DMS114 treated with DMSO at 0.1 percent for 48 hours (cell line): Measurements from ENCODE around the gene FGD5.

ENCODE experiments used
- DNase-seq: peaks from one replicate; lab custom pipeline; 2025; ENCODE audit not compliant: unreplicated experiment; lab: John Stamatoyannopoulos, UW

Gene FGD5

DNA sequence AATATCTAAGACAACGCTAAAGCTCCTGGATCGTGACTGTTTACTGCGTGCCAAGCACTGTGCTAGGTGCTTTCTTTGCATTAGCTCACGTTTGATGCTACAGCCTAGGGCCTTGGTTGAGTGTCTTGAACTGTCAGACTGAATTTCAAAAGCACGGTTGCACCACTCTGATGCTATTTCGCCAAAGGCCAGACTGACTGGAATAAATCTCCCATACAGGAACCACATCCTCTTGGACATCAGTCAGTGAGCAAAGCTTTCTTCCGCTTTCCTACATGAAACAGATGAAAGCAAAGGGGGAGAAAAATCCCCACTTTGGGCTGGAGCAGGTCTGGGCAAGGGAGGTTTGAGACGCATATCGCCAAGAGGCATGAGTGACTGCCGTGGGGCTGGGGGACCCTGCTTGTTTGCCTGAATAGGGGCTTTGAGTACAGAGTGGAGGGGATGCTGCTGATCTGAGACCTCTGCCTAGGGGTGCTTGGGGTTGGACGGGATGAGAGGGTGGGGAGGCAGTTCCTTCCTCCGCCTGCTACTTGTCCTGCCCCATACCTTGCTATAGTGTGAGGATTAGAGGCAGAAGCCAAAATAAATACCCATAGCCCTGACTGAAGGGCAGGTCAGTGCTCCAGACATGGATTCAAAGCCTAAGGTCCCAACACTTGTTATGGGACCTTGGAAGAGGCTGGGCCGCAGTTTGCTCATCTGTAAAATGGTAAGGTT, 5.3 kb downstream of the FGD5 start:
- no peak for DNase-seq

GRCh38 chr3:14824646-14825045, 5.9 kb downstream of the FGD5 start:
- DNase-seq, result no peak

DNA sequence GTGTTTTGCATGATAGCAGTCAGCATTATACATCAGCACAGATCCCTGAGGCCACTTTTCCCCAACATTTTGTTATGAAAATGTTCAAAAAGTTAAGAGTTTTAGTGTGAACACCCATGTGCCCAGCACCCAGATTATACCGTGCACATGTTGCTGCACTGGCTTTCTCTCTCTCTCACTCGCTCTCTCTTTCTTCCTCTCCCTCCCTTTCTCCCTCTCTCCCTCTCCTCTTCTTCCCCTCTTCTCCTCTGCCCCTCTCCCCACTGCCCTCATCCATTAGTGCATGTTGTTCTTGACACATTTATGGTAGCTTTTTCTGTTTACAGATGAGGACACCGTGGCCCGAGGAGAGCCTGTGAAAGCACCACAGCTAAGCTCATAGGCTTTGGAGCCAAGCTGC, 7.3 kb downstream of the FGD5 start:
- DNase-seq, result no peak

- DNase-seq, result no peak
These were observed 9.0 kb downstream of the FGD5 start for GRCh38 chr3:14827776-14828175.

- no peak for DNase-seq
These were observed 11.0 kb downstream of the FGD5 start for GRCh38 chr3:14829811-14830210.

GRCh38 chr3:14831916-14832450, 13.2 kb downstream of the FGD5 start:
- no peak for DNase-seq

- DNase-seq, result no peak
These were observed 14.4 kb downstream of the FGD5 start for GRCh38 chr3:14832975-14833722.

- DNase-seq, result no peak
These were observed 15.4 kb downstream of the FGD5 start for GRCh38 chr3:14834121-14834520.

DNA sequence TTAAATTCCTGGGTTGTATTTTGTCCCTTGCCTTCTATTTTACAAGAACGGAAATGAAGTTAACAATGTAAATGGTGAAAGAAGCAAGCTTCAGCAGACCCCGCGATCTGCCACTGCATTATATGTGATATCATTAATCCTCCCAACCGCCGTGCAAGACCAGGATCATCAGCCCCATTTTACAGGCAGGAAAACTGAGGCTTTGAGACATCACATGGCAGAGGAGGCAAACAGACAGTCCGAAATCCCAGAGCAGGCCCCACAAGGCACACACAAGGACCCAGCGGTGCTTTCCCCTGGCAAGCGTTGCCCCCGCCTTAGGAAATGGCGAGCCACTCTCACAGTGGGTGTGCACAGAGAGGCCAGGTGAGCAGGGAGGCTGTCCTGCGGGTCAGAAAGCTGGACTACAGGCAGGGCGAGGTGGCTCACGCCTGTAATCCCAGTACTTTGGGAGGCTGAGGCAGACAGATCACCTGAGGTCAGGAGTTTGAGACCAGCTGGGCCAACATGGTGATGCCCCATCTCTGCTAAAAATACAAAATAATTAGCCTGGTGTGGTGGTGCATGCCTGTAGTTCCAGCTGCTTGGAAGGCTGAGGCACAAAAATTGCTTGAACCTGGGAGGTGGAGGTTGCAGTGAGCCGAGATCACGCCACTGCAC, 16.2 kb downstream of the FGD5 start:
- no peak for DNase-seq

- no peak for DNase-seq
These were observed 17.3 kb downstream of the FGD5 start for GRCh38 chr3:14836049-14836468.

DNA sequence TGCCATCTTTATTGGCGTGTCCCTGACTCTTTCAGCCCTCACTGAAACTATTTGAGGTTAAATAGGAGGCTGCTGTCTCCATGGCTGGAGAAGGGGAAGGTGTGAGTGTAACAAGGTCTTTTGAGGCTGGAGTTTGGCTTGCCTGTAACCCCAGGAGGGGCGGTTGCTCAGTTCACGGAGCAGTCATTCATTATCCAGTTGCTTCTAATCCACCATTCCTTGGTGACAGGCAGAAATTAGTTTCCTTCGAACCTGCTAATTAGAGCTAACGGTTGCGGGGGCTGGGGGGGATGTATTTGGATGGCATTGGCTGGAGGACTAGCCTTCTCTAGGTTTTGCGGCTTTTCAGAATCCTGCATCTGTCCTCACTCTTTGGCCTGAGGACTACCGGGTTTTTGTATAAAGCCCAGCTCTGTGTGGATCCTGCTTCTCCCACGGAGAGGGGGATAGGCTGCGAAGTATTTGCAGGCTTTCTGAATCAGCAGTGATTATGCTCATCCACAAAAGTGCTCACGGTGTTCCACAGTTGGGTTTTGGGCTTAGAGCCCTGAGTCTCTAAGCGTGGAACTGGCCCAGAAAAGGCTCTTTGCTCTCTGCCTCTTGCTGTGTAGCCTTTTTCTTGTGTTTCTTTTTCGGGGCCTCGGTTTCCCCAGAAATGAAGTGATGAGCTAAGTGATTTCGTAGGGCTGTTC, 18.6 kb downstream of the FGD5 start:
- no peak for DNase-seq

GRCh38 chr3:14837878-14838258, 19.1 kb downstream of the FGD5 start:
- DNase-seq, result no peak

- DNase-seq, result no peak
These were observed 20.5 kb downstream of the FGD5 start for GRCh38 chr3:14839236-14839635.

GRCh38 chr3:14841836-14842235, 23.1 kb downstream of the FGD5 start:
- DNase-seq, result no peak

- DNase-seq, result no peak
These were observed 23.5 kb downstream of the FGD5 start for GRCh38 chr3:14842277-14842676.

DNA sequence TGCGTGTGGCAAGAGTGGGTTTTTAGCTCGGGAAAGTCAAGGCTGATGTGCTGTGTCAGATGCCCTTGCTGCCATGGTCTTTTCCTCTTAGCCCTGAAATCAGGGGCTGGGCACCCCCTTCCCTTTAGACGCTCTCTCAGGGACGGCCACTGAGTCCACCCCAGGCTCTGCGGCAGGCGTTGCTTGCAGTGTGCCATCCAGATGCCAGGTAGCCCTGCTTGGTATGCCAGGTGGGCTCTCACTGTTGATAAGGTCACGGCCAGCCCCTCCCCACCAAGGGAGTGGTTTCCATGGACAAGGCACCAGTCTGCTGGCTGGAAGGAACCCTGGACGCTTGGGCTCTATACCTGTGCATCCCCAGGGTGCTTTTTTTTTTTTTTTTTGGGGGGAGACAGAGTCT, 24.6 kb downstream of the FGD5 start:
- DNase-seq, result no peak

DNA sequence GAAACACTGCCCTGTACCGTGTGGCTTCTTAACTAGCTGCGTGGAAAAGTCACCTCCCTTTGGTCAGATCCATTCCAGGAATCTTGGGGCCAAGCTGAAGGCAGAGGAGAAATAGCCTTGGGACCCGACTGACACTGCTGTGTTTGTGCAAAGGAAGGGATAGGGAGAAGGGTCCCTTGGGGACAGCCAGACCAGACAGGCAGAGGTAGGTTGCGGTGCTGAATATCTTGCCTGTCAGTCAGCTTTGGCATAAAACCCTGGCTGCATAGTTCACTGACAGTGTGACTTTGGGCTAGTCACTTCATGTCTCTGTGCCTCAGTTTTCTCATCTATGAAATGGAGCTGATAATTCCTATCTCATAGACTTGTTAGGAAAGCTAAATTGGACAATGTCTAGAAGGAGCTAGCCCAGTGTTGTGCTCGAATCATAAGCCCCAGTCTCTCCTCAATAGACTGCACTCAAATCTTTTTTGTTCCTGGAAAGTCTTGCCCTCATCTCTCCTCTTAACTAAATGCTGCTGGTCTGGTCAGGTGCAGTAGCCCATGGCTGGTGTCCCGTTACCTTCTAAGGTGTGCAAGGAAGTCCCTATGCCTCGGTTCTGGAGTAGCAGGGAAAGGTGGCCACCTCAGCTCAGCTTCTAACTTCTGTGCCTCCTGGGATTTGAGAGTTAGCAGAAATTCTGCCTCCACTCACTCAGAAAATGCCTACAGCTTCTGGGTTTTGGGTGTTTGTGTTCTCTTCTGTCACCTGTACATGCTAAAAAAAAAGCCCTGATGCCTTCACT, 25.8 kb downstream of the FGD5 start:
- DNase-seq, result no peak

DNA sequence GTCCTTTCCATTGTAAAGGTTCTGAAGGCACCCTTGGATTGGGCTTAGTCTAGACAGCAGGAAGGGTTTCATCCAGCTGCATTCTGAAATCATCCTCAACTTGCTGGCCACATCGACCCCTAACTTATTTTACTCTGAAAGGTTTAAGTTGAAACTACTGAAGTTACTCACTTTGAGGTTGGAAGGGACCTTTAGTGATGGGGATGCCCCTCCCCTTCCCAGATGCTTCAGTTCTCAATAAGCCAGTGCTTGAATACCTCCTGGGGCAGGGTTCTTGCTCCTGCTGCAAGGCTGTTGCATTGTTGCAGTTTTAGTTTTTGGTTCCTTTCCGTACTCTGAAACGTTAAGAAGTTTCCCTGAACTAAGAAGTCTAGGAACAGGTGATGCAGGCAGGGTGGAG, 26.4 kb downstream of the FGD5 start:
- DNase-seq, result no peak

DNA sequence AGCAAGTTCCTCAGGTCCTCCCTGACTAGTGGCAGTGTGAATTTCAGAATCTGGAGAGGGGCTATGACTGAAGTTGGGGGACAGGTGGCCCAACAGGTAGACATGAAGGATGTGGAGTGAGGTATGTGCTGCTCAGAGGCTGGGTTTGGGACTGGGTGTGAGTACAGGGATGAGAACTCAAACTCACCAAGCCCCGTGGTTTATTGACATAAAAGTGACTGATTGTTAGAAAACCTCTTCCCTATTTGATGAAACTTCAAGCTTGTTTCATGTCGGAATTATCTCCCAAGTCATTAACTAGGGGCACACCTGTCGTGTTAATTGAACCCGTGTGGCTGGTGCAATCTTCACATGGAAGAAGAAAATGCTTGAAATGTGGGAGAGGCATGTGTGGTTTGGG, 27.1 kb downstream of the FGD5 start:
- no peak for DNase-seq

- no peak for DNase-seq
These were observed 27.6 kb downstream of the FGD5 start for GRCh38 chr3:14846226-14846880.
